ENCODE results near the gene ASRGL1. TPM values are rescaled to one million over a fixed set of nuclear protein-coding genes. Genes with fewer than 3 reads are reported as not detected.

Gene ASRGL1
- total RNA-seq, 1 donor from 2014 or later = 3.2 TPM

GRCh38 chr11:62399172-62399877 lies 62.1 kb downstream of the ASRGL1 start:
- no peak overlapping the region for H3K9ac ChIP-seq (ENCODE audit: low read length)
- no peak overlapping the region for H3K27ac ChIP-seq (ENCODE audit: low read depth, low read length)
- H3K4me1 ChIP-seq (ENCODE audit: insufficient read depth, low read length) = peaks cover 19% of the 10 kb centered on the region
- H3K9me3 ChIP-seq (ENCODE audit: insufficient read depth, low read depth, low read length) = no peaks in the 10 kb centered on the region
- DNase-seq (ENCODE audit: low read depth) = no peak
- no peak overlapping the region for H3K4me3 ChIP-seq (ENCODE audit: insufficient read depth, low read depth, low read length)
- H4K20me1 ChIP-seq (ENCODE audit: insufficient read depth, low read length) = no peaks in the 10 kb centered on the region
- no peaks in the 10 kb centered on the region for H3K79me2 ChIP-seq (ENCODE audit: insufficient read depth, low read length)
- no peak overlapping the region for H3K4me2 ChIP-seq (ENCODE audit: low read length)
- no peaks in the 10 kb centered on the region for H3K36me3 Mint-ChIP-seq (ENCODE audit: low read depth, unreplicated experiment)
- H2AFZ ChIP-seq (ENCODE audit: low read depth, low read length) = no peak overlapping the region
- H3K4me3 Mint-ChIP-seq (ENCODE audit: unreplicated experiment) = no peak overlapping the region
- H3K27ac Mint-ChIP-seq (ENCODE audit: unreplicated experiment) = no peak overlapping the region
- peaks cover 17% of the 10 kb centered on the region for H3K27me3 Mint-ChIP-seq (ENCODE audit: low read depth, unreplicated experiment)
- H3K9me3 Mint-ChIP-seq (ENCODE audit: unreplicated experiment) = no peaks in the 10 kb centered on the region
- FAIRE-seq = no peak
- no peaks in the 10 kb centered on the region for H3K27me3 ChIP-seq (ENCODE audit: insufficient read depth, low read length)
- no peak for TF ChIP-seq CTCF (IDR thresholded peaks at IDR 0.05; ENCODE audit: insufficient read depth, low read depth, low read length)
- TF ChIP-seq EZH2 (IDR thresholded peaks at IDR 0.05; ENCODE audit: insufficient read depth, low read length) = no peak
- H3K36me3 ChIP-seq (ENCODE audit: insufficient read depth, low read length) = no peaks in the 10 kb centered on the region
- H3K4me1 Mint-ChIP-seq (ENCODE audit: low read depth, unreplicated experiment) = peaks cover 13% of the 10 kb centered on the region

GRCh38 chr11:62399878-62400266 lies 62.6 kb downstream of the ASRGL1 start:
- no peak overlapping the region for H3K4me2 ChIP-seq (ENCODE audit: low read length)

More at GRCh38 chr11:62399878-62400266, 62.6 kb downstream of the ASRGL1 start:
- H3K4me1 Mint-ChIP-seq (ENCODE audit: low read depth, unreplicated experiment) = peaks cover 13% of the 10 kb centered on the region
- H3K4me3 Mint-ChIP-seq (ENCODE audit: unreplicated experiment) = no peak overlapping the region
- TF ChIP-seq CTCF (IDR thresholded peaks at IDR 0.05; ENCODE audit: insufficient read depth, low read depth, low read length) (no peak), EZH2 (IDR thresholded peaks at IDR 0.05; ENCODE audit: insufficient read depth, low read length) (no peak)
- H3K9me3 Mint-ChIP-seq (ENCODE audit: unreplicated experiment) = no peaks in the 10 kb centered on the region
- no peak overlapping the region for H3K27ac Mint-ChIP-seq (ENCODE audit: unreplicated experiment)
- peaks cover 17% of the 10 kb centered on the region for H3K27me3 Mint-ChIP-seq (ENCODE audit: low read depth, unreplicated experiment)
- no peak overlapping the region for H2AFZ ChIP-seq (ENCODE audit: low read depth, low read length)
- peaks cover 19% of the 10 kb centered on the region for H3K4me1 ChIP-seq (ENCODE audit: insufficient read depth, low read length)
- FAIRE-seq (no peak), DNase-seq (ENCODE audit: low read depth) (no peak)
- no peaks in the 10 kb centered on the region for H3K36me3 ChIP-seq (ENCODE audit: insufficient read depth, low read length)
- no peaks in the 10 kb centered on the region for H3K79me2 ChIP-seq (ENCODE audit: insufficient read depth, low read length)
- H3K27me3 ChIP-seq (ENCODE audit: insufficient read depth, low read length) = no peaks in the 10 kb centered on the region
- H3K4me3 ChIP-seq (ENCODE audit: insufficient read depth, low read depth, low read length) = no peak overlapping the region
- no peaks in the 10 kb centered on the region for H4K20me1 ChIP-seq (ENCODE audit: insufficient read depth, low read length)
- no peak overlapping the region for H3K9ac ChIP-seq (ENCODE audit: low read length)
- H3K36me3 Mint-ChIP-seq (ENCODE audit: low read depth, unreplicated experiment) = no peaks in the 10 kb centered on the region
- no peaks in the 10 kb centered on the region for H3K9me3 ChIP-seq (ENCODE audit: insufficient read depth, low read depth, low read length)
- H3K27ac ChIP-seq (ENCODE audit: low read depth, low read length) = no peak overlapping the region

Measured in astrocyte (in vitro differentiated cells and primary cell).